ENCODE results near the gene KIF1A.

The KIF1A gene

GRCh38 chr2:240732911-240733622 is 87.0 kb downstream of the KIF1A start:
- TF ChIP-seq JUND (IDR thresholded peaks at IDR 0.05; ENCODE audit: low read depth) = no peak
- no peak for DNase-seq (ENCODE audit: low read depth in 1 of 2, low spot score in 1 of 2)
- in situ Hi-C loops (cut with HindIII; ENCODE audit: low pct_unique_long_range_greater_than_20kb, low sequenced_read_pairs) = no loop called here

DNA sequence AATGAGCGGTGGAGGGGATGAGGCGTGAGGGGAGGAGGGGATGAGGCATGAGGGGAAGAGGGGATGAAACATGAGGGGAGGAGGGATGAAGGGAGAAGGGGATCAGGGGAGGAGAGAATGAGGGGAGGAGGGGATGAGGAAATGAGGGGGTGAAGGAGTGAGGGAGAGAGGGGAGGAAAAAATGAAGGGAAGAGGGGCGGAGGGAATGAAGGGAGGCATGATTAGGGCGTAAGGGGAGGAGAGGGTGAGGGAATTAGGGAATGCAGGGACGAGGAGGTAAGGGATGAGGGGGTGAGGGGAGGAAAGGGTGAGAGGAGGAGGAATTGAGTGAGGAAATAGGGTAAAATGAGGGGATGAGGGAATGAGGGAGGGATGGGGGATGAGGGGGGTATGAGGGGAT is 87.8 kb downstream of the KIF1A start:
- in situ Hi-C loops (cut with HindIII; ENCODE audit: low pct_unique_long_range_greater_than_20kb, low sequenced_read_pairs) = no loop called here
- DNase-seq (ENCODE audit: low read depth in 1 of 2, low spot score in 1 of 2) = no peak
- TF ChIP-seq JUND (IDR thresholded peaks at IDR 0.05; ENCODE audit: low read depth) = no peak

- in situ Hi-C loops (cut with HindIII; ENCODE audit: low pct_unique_long_range_greater_than_20kb, low sequenced_read_pairs) = no loop called here
- TF ChIP-seq JUND (IDR thresholded peaks at IDR 0.05; ENCODE audit: low read depth) = no peak
- no peak for DNase-seq (ENCODE audit: low read depth in 1 of 2, low spot score in 1 of 2)
These were observed 88.9 kb downstream of the KIF1A start for GRCh38 chr2:240731178-240731545.

DNA sequence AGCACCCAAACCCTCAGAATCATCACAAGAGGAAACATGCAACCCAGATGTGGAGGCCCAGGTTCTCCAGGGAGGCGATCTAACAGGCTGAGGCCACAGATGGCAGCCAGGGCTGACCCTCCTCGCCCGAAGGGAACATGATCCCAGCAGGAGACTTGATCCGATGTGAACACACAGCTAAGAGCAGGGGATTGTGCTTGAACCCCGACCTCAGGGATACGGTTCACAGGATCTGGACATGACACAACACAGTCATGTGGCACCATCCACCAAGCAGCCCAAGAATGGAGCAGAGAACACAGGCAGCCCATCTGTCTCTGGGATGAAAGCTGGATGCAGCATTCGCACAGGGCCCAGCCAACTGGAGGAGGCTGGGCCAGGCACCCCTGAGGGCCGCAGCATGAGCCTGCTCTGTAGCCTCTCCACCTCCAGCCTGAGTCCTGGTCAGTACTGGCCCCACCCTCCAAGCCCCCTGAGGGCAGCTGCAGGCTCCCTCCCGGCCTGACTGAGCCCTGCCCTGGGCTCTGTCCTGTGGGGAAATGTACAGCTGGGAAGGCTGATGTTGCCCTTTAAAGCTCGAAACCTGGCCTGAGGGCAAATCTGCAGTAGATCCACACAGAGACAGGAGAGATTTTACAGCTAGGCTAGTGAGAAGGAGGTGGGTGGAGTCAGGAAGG is 89.4 kb downstream of the KIF1A start:
- no peak for TF ChIP-seq JUND (IDR thresholded peaks at IDR 0.05; ENCODE audit: low read depth)
- in situ Hi-C loops (cut with HindIII; ENCODE audit: low pct_unique_long_range_greater_than_20kb, low sequenced_read_pairs) = no loop called here
- DNase-seq (ENCODE audit: low read depth in 1 of 2, low spot score in 1 of 2) = no peak

- in situ Hi-C loops (cut with HindIII; ENCODE audit: low pct_unique_long_range_greater_than_20kb, low sequenced_read_pairs) = no loop called here
- DNase-seq (ENCODE audit: low read depth in 1 of 2, low spot score in 1 of 2) = no peak
- no peak for TF ChIP-seq JUND (IDR thresholded peaks at IDR 0.05; ENCODE audit: low read depth)
These were observed 91.2 kb downstream of the KIF1A start for GRCh38 chr2:240728827-240729226.

DNA sequence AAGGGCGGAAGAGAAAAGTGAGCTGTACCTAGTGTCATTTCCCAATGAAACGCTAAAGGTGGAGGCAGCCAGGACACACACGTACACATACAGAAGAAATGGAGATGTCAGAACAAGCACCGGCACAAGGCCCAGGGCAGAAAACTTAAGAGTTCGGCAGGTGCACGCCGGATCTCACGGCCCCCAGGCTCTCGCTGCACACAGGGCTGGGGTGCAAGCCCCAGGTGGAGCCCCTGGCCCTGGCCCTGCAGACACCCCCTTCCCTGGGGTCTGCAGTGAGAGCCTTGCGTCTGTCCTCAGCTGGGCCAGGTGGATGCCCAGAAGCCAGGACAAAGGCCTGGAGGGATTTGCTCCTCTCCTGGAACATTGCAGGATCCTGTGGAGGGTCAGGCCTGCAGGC is 91.7 kb downstream of the KIF1A start:
- TF ChIP-seq JUND (IDR thresholded peaks at IDR 0.05; ENCODE audit: low read depth) = no peak
- no peak for DNase-seq (ENCODE audit: low read depth in 1 of 2, low spot score in 1 of 2)
- in situ Hi-C loops (cut with HindIII; ENCODE audit: low pct_unique_long_range_greater_than_20kb, low sequenced_read_pairs) = no loop called here

DNA sequence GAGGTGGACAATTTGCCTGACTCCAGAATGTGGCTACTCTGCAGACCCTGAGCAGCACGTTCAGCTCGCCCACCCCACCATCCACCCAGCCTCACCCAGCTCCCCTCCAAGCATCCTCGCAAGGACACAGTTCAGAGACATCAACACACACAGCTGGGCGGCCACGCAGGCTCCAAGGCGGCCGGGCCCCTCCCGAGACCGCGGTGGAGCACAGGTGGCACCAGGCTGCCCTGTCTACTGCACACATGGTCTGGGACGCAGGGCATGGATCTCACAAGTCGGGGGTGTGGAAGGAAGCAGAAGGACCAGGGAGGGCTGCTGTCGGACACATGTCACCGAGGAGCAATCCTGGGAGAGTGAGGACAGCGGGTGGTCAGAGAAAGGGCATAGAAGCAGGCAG is 92.1 kb downstream of the KIF1A start:
- TF ChIP-seq JUND (IDR thresholded peaks at IDR 0.05; ENCODE audit: low read depth) = no peak
- in situ Hi-C loops (cut with HindIII; ENCODE audit: low pct_unique_long_range_greater_than_20kb, low sequenced_read_pairs) = no loop called here
- DNase-seq (ENCODE audit: low read depth in 1 of 2, low spot score in 1 of 2) = no peak

- no peak for DNase-seq (ENCODE audit: low read depth in 1 of 2, low spot score in 1 of 2)
- TF ChIP-seq JUND (IDR thresholded peaks at IDR 0.05; ENCODE audit: low read depth) = no peak
- in situ Hi-C loops (cut with HindIII; ENCODE audit: low pct_unique_long_range_greater_than_20kb, low sequenced_read_pairs) = no loop called here
These were observed 92.6 kb downstream of the KIF1A start for GRCh38 chr2:240727439-240727838.

GRCh38 chr2:240726876-240727275 is 93.1 kb downstream of the KIF1A start:
- DNase-seq (ENCODE audit: low read depth in 1 of 2, low spot score in 1 of 2) = no peak
- TF ChIP-seq JUND (IDR thresholded peaks at IDR 0.05; ENCODE audit: low read depth) = no peak
- in situ Hi-C loops (cut with HindIII; ENCODE audit: low pct_unique_long_range_greater_than_20kb, low sequenced_read_pairs) = no loop called here

- no peak for TF ChIP-seq JUND (IDR thresholded peaks at IDR 0.05; ENCODE audit: low read depth)
- in situ Hi-C loops (cut with HindIII; ENCODE audit: low pct_unique_long_range_greater_than_20kb, low sequenced_read_pairs) = no loop called here
- DNase-seq (ENCODE audit: low read depth in 1 of 2, low spot score in 1 of 2) = no peak
These were observed 94.3 kb downstream of the KIF1A start for GRCh38 chr2:240725671-240726070.

GRCh38 chr2:240725266-240725665 is 94.8 kb downstream of the KIF1A start:
- in situ Hi-C loops (cut with HindIII; ENCODE audit: low pct_unique_long_range_greater_than_20kb, low sequenced_read_pairs) = no loop called here
- no peak for TF ChIP-seq JUND (IDR thresholded peaks at IDR 0.05; ENCODE audit: low read depth)
- no peak for DNase-seq (ENCODE audit: low read depth in 1 of 2, low spot score in 1 of 2)

DNA sequence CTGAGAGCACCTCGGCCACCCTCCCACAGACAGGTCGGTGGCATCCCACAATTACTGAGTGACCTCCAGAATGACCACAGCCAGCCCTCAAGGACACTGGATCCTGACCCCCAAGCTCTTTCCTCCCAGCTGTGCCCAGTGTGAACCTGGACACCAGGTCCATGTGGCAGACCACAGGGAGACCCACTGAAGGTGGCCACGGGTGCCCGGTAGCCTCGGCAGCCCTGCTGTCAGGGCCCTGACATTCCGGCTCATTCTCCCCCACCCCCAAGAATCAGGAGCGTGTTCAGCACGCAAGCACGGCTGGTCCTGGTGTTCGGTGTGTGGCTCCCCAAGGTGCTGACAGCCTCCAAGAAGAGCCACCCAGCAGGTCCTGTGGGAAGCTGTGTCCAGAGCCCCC is 95.6 kb downstream of the KIF1A start:
- no peak for TF ChIP-seq JUND (IDR thresholded peaks at IDR 0.05; ENCODE audit: low read depth)
- in situ Hi-C loops (cut with HindIII; ENCODE audit: low pct_unique_long_range_greater_than_20kb, low sequenced_read_pairs) = no loop called here
- no peak for DNase-seq (ENCODE audit: low read depth in 1 of 2, low spot score in 1 of 2)

GRCh38 chr2:240723851-240724250 is 96.2 kb downstream of the KIF1A start:
- in situ Hi-C loops (cut with HindIII; ENCODE audit: low pct_unique_long_range_greater_than_20kb, low sequenced_read_pairs) = no loop called here

More at GRCh38 chr2:240723851-240724250, 96.2 kb downstream of the KIF1A start:
- no peak for DNase-seq (ENCODE audit: low read depth in 1 of 2, low spot score in 1 of 2)
- no peak for TF ChIP-seq JUND (IDR thresholded peaks at IDR 0.05; ENCODE audit: low read depth)

Measured in T47D (cell line).